Stimulated activated CD8-positive, alpha-beta memory T cell treated with anti-CD3 and anti-CD28 coated beads, Interleukin-2, amount 100 ng/mL, for 48 hours (primary cell): ENCODE results near the gene TAB2.
"Not testable (repeated sequence)": the region's sequence is repeated elsewhere in the genome, so short reads cannot be mapped to it uniquely, and the experiment has no call there.

Experiments
- DNase-seq, 2 donors: peaks; one replicate each; pipeline ENCODE4 v3.0.0-alpha.2; 2020; ENCODE audit warnings: low read depth in 2 of 2

TAB2 gene

GRCh38 chr6:149311766-149312165 lies 5.7 kb upstream of the TAB2 start:
- no peak for DNase-seq

- DNase-seq = no peak
Measured at GRCh38 chr6:149313070-149313469, 4.4 kb upstream of the TAB2 start.

- DNase-seq = no peak
Measured at GRCh38 chr6:149313861-149314260, 3.7 kb upstream of the TAB2 start.

GRCh38 chr6:149314325-149314905 lies 3.1 kb upstream of the TAB2 start:
- DNase-seq = no peak

GRCh38 chr6:149316108-149316727 lies 1.3 kb upstream of the TAB2 start:
- no peak for DNase-seq

- DNase-seq = peak; percentile 79 to 82
Measured at GRCh38 chr6:149316740-149317643, 520 bp upstream of the TAB2 start.

GRCh38 chr6:149318581-149319286 lies 1.2 kb downstream of the TAB2 start:
- no peak for DNase-seq

- DNase-seq = no peak
Measured at GRCh38 chr6:149319422-149319821, 1.9 kb downstream of the TAB2 start.

- DNase-seq = not testable (repeated sequence)
Measured at GRCh38 chr6:149320016-149320415, 2.5 kb downstream of the TAB2 start.

GRCh38 chr6:149320796-149321195 lies 3.3 kb downstream of the TAB2 start:
- no peak for DNase-seq

GRCh38 chr6:149323353-149323752 lies 5.8 kb downstream of the TAB2 start:
- DNase-seq = no peak

GRCh38 chr6:149323925-149324324 lies 6.4 kb downstream of the TAB2 start:
- no peak for DNase-seq

- no peak for DNase-seq
Measured at GRCh38 chr6:149324428-149324827, 6.9 kb downstream of the TAB2 start.

GRCh38 chr6:149325648-149326236 lies 8.2 kb downstream of the TAB2 start:
- no peak for DNase-seq

- no peak for DNase-seq
Measured at GRCh38 chr6:149327638-149328037, 10.1 kb downstream of the TAB2 start.

GRCh38 chr6:149328083-149328482 lies 10.6 kb downstream of the TAB2 start:
- DNase-seq = no peak

- no peak for DNase-seq
Measured at GRCh38 chr6:149329529-149329928, 12.0 kb downstream of the TAB2 start.

GRCh38 chr6:149330133-149330532 lies 12.6 kb downstream of the TAB2 start:
- no peak for DNase-seq

GRCh38 chr6:149331043-149331807 lies 13.7 kb downstream of the TAB2 start:
- DNase-seq = no peak

- no peak for DNase-seq
Measured at GRCh38 chr6:149331871-149332270, 14.4 kb downstream of the TAB2 start.
